GM21381 (cell line): ENCODE measurements around the gene USP53.
"Not testable (repeated sequence)": the region's sequence is repeated elsewhere in the genome, so short reads cannot be mapped to it uniquely, and the experiment has no call there.

Experiments used
- ATAC-seq: cut with Tn5 transposase; IDR thresholded peaks from one replicate; pipeline ENCODE4 v1.9.1; 2021; ENCODE audit warnings: mild to moderate bottlenecking, moderate library complexity; ENCODE audit not compliant: unreplicated experiment

The USP53 gene

DNA sequence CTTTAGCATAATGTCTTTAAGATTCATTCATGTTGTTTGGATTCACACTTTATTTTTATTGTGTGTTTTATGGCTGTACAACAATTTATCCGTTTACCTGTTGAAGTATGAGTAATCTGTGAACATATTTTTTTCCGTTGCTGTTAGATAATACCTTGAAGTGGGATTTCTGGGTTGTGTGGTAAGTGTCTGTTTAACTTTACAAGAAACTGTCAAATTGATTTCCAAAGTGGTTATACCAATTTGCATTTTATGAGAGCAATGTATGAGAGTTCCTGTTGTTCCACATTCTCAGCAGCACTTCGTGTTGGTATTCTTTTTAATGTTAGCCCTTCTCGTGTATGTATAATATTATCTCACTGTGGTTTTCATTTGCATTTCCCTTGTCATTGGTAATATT is 53.6 kb downstream of the USP53 start:
- ATAC-seq, result no peak

GRCh38 chr4:119268466-119268865 is 56.0 kb downstream of the USP53 start:
- no peak for ATAC-seq

GRCh38 chr4:119271361-119272085 is 59.0 kb downstream of the USP53 start:
- no peak for ATAC-seq

DNA sequence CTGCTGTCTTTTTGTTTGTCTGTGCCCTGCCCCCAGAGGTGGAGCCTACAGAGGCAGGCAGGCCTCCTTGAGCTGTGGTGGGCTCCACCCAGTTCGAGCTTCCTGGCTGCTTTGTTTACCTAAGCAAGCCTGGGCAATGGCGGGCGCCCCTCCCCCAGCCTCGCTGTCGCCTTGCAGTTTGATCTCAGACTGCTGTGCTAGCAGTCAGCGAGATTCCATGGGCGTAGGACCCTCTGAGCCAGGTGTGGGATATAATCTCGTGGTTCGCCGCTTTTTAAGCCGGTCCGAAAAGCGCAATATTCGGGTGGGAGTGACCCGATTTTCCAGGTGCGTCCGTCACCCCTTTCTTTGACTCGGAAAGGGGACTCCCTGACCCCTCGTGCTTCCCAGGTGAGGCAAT is 67.0 kb downstream of the USP53 start:
- ATAC-seq, result not testable (repeated sequence)

- ATAC-seq, result not testable (repeated sequence)
Observed at GRCh38 chr4:119279945-119280344, 67.4 kb downstream of the USP53 start.

DNA sequence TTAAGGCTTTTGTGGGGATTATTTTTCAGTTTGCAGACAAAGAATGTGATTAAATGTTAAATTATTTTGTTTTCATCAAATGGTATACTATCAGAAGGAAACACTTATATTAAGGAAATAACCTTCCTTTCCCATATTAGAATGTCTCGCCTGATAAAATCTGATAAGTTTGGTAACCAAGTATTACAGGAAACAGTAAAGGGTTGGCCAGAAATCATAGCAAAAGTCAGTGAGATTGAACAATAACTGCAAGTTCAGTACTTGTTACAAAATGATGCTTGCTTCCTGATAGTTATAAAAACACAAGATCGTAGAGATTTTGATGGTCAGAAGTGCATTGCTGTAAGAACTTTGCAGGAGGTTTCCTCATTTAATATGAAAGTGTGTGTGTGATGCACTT is 68.9 kb downstream of the USP53 start:
- no peak for ATAC-seq

DNA sequence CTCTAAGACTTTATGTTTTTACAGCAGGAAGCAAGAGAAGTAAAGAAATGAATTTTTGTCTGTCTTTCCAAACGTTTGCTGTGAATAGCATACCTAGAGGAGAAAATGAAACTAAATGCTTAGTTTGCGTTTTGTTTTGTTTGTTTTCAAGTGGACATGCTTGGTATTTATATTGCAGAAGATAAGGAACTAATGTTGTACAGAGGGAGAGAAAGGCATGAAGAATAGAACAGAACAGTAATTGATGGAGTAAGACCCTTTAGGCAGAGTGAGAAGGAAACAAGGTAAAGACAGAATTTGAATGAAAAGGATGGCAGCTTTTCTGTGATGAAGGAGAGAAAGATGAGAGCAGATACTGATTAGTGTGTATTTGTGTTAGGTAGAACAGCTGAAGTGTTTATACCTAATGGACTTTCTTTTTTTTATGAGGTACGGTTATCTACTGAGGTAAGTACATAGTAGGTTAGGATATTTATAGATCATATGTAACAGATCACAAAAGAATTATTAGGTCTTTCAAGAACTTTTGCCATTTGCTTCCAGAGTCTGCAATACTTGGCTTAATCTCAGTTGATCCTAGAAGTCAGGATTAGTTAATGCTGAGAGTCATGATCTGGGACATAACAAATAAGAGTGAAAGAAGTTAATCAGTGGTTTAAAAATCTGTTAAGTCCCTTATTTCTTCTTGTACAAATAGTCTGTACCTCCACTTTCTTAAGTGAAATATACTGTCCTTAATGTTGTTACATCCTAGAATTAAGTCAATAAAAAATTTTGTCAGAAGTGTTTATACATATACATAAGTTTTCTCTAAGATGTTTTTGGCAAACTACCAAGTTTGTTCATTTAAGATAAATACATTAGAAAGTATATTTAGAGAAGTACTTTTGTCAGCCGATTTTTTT is 72.6 kb downstream of the USP53 start:
- ATAC-seq, result no peak

- no peak for ATAC-seq
Observed at GRCh38 chr4:119286377-119287002, 74.0 kb downstream of the USP53 start.

DNA sequence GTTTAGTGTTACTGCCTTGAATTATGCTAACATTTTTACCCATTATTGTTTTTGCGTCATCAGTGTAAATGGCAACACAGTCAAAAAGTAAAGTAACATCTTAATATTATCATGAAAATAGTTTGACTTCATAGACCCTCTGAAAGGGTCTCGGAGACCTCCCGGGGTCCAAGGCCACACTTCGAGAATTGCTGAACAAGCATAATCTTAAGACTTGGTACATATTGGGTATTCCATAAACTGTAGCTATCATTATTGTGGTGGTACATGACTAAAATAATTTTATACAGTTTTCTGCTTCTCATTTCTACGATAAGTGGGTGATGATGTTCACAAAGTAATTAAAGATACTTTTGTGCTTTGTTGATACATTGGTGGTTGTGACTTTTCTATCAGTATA is 76.8 kb downstream of the USP53 start:
- ATAC-seq, result no peak

GRCh38 chr4:119290598-119290997 is 78.1 kb downstream of the USP53 start:
- no peak for ATAC-seq

DNA sequence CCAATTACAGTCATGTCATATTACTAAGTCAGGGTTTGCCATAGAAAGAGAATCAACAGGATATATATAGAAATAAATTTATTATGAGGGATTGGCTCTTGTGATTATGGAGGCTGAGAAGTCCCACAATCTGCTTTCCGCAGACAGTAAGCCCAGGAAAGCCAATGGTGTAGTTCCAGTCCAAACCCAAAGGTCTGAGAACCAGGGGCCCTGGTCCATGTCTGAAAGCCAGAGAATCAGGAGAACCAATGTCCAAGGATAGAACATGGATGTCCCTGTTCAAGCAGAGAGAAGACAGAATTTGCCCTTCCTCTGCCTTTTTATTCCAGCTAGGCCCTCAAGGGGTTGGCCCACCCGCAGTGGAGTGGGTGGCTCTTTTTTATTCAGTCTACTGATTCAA is 83.8 kb downstream of the USP53 start:
- ATAC-seq, result no peak

DNA sequence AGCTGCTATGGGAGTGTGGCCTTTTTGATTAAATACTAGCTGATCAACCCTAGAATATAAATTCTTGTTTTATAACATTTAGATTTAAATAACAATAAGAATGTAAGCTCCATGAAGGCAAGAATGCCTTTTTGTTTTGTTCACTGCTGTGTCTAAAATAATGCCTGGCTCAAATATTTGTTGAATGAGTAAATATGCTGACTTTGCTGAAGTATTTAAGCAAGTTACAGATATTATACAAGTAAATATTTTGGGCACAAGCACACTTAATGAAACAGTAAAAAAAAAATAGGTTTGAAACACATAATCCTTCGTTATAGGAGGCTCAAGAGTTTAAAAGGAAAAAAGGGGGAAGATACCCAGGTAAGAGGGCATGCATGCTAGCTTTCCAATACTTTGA is 85.3 kb downstream of the USP53 start:
- no peak for ATAC-seq

DNA sequence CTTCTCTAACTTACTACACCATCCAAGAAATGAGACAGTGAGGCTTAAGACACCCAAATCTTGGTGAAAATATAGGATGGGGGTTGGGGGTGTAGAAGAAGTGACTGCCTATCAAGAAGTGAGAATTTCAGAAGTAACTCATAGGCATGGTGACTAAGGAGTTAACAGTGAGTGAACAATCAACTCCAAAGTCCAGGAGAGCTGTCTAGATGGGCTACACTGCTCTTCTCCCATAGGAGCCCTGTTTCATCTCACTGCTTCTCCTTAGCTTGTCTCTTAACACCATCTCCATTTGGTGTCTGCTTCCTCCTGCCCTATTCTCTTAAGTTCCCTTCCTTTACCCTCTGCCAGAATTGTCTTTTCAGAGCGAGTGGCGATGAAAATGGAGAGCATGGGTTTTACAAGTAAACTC is 86.8 kb downstream of the USP53 start:
- ATAC-seq, result no peak

GRCh38 chr4:119299741-119300100 is 87.2 kb downstream of the USP53 start:
- peak; percentile 51 for ATAC-seq

DNA sequence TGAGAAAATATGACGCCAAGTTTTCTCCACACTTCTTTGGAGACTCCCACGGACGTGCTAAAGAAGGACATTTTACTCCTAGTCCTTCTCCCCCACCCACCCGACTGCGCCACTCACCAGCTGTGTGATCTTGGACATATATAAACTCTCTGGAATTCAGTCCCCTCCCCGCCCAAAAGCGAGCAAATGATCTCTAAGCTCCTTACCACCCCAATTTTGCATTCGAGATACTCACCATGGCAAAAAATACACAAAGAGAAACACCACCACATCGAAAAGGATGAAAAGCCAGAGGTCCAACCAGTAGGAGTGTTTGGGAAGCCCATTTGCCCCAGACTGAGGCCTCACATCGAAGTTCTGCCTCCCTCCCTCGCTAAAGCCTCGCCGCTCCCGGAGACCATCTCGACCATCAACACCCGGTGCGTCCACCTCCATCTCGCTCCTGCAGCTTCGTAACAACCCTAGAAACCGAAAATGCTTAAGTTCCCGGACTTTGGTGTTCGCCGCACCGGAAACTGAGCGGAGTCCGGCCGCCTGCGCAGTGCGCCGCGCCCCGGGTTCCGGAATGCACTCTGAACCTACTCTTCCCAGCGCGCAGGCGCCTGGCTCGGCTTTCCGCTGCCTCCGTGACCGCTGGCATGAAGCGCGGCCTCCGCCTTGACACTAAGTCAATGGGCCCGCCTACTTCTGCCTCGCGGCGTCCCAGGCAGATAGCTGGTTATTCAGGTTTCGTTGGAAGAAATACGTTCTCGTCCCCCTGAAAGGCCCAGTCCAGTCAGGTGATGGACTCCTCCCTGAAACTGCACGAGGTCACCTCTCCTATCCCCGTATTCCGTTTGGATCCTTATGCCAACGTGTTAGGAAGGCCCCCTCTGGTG is 87.8 kb downstream of the USP53 start:
- ATAC-seq, result peak; percentile 95

DNA sequence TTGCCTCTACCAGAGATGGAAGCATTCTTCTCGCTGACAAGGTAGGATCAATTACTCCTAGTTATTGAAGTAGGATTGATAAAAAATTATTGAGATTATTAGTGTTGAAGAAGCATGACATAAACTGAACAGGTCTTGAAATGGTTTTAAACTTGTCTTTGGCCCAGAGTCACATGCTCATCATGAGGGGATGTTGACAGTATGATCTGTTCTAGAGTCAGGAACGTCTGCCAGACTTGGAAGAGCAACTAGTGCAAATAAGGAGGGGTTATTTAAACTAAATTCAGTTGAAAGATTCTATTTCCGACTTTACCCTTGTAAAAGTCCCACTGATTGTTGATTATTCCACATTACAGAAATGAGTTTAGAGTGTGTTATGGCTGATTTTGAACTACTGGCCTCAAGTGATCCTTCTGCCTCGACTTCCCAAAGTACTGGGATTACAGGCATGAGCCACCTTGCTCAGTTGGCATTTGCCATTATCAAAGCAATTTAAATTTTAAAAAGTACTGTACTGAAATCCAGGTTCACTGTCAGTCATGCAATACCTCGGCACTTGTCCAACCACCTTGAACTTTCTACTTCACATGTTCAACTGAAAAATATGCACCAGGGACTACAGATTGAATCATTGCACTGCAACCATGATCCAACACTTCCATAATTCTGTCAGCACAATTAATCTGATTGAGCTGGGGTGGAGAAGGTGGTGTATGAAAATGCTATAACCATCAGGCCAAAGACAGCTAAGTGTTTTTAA is 89.7 kb downstream of the USP53 start:
- ATAC-seq, result no peak

- ATAC-seq, result no peak
Observed at GRCh38 chr4:119303587-119304305, 91.2 kb downstream of the USP53 start.

DNA sequence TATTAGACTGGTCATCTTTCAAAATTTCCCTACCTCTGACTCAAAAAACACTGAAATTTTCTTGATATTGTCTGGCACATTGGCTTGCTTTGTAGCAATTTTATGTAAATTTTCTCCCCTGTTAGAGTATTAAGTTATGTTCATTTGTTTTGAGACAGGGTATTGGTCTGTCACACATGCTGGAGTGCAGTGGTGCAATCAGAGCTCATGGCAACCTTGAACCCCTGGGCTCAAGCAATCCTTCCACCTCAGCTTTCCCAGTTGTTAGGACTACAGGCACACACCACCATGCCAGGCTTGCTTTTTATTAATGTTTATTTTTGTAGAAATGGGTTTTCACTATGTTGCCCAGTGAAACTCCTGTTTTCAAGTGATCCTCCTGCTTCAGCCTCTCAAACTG is 91.9 kb downstream of the USP53 start:
- no peak for ATAC-seq

GRCh38 chr4:119307606-119308005 is 95.1 kb downstream of the USP53 start:
- no peak for ATAC-seq
